SK-N-SH (cell line): ENCODE measurements around the gene GPC5.

Experiments used
- CHD2 ChIP-seq: fragments of 150-350 bp; IDR thresholded peaks from 2 replicates; pipeline ENCODE4 v1.6.1; 2018; ENCODE audit warnings: low read length; ENCODE audit not compliant: partially characterized antibody
- CTCF ChIP-seq: fragments of 200-600 bp; sonication (generic); IDR thresholded peaks from 2 replicates; pipeline ENCODE4 v1.6.1; 2017; ENCODE audit warnings: antibody characterized with exemption, mild to moderate bottlenecking, moderate library complexity
- FOXJ3 ChIP-seq: sonication (generic); formaldehyde crosslinking; IDR thresholded peaks from 2 replicates; pipeline ENCODE4 v1.5.1; 2020; ENCODE audit warnings: mild to moderate bottlenecking, missing genetic modification reagents
- FOXM1 ChIP-seq: IDR thresholded peaks from 2 replicates; pipeline ENCODE4 v1.4.0; 2012; ENCODE audit warnings: low read depth, mild to moderate bottlenecking
- GABPA ChIP-seq: IDR thresholded peaks from 2 replicates; pipeline ENCODE4 v1.4.0; 2012; ENCODE audit warnings: low read depth, mild to moderate bottlenecking
- JUND ChIP-seq: IDR thresholded peaks from 2 replicates; pipeline ENCODE4 v1.4.0; 2012
- MEF2A ChIP-seq: IDR thresholded peaks from 2 replicates; pipeline ENCODE4 v1.4.0; 2012; ENCODE audit warnings: low read depth, borderline replicate concordance
- POLR2AphosphoS5 ChIP-seq: IDR thresholded peaks from 2 replicates; pipeline ENCODE4 v1.6.1; 2012; ENCODE audit warnings: low read depth, low read length
- TAF1 ChIP-seq: IDR thresholded peaks from 2 replicates; pipeline ENCODE4 v1.6.1; 2012; ENCODE audit warnings: low read depth, mild to moderate bottlenecking, low read length, moderate library complexity, borderline replicate concordance
- TEAD4 ChIP-seq: IDR thresholded peaks from 2 replicates; pipeline ENCODE4 v1.4.0; 2012; ENCODE audit warnings: mild to moderate bottlenecking, borderline replicate concordance; ENCODE audit not compliant: insufficient read depth
- USF2 ChIP-seq: fragments of 150-350 bp; IDR thresholded peaks from 2 replicates; pipeline ENCODE4 v1.6.1; 2017; ENCODE audit warnings: antibody characterized with exemption, low read length, low read depth, borderline replicate concordance

GRCh38 chr13:92028695-92029094 lies 630.3 kb downstream of the GPC5 start:
- TF ChIP-seq POLR2AphosphoS5 (no peak), JUND (no peak), TEAD4 (no peak), CTCF (no peak), TAF1 (no peak), CHD2 (no peak), FOXJ3 (CRISPR knock-in tag) (no peak), GABPA (no peak), FOXM1 (no peak), USF2 (no peak), MEF2A (no peak)
